Neural progenitor cell (in vitro differentiated cells): ENCODE measurements around the gene GRID1. TPM values are rescaled to one million over a fixed set of nuclear protein-coding genes. Genes with fewer than 3 reads are reported as not detected.

ENCODE experiments used
- DNase-seq: peaks from one replicate; pipeline ENCODE4 v3.0.0-alpha.2; 2016; ENCODE audit warnings: low spot score
- H2AFZ ChIP-seq: fragments of 200-600 bp; sonication (generic); replicated peaks from 2 replicates; pipeline ENCODE4 v1.6.1; 2016; ENCODE audit warnings: antibody characterized with exemption
- H3F3A ChIP-seq: fragments of 200-600 bp; sonication (generic); 2 replicates; pipeline ENCODE4 v1.6.1; 2016; ENCODE audit warnings: antibody characterized with exemption, low read depth
- H3K27ac ChIP-seq: fragments of 200-600 bp; sonication (generic); 2 replicates; pipeline ENCODE4 v1.5.1; 2016; ENCODE audit warnings: mild to moderate bottlenecking
- H3K27me3 ChIP-seq: fragments of 200-600 bp; sonication (generic); 2 replicates; pipeline ENCODE4 v1.6.1; 2016; ENCODE audit warnings: mild to moderate bottlenecking, moderate library complexity
- H3K36me3 ChIP-seq: fragments of 200-600 bp; sonication (generic); 2 replicates; pipeline ENCODE4 v1.5.1; 2016
- H3K4me1 ChIP-seq: fragments of 200-600 bp; sonication (generic); 2 replicates; pipeline ENCODE4 v1.6.1; 2016; ENCODE audit warnings: mixed run types
- H3K4me2 ChIP-seq: fragments of 200-600 bp; sonication (generic); 2 replicates; pipeline ENCODE4 v1.6.1; 2016
- H3K4me3 ChIP-seq: fragments of 200-600 bp; sonication (generic); 2 replicates; pipeline ENCODE4 v1.5.1; 2016
- H3K79me2 ChIP-seq: fragments of 200-600 bp; sonication (generic); 2 replicates; pipeline ENCODE4 v1.6.1; 2016; ENCODE audit warnings: low read depth
- H3K9ac ChIP-seq: fragments of 200-600 bp; sonication (generic); 2 replicates; pipeline ENCODE4 v1.6.1; 2016
- H3K9me3 ChIP-seq: fragments of 200-600 bp; sonication (generic); 2 replicates; pipeline ENCODE4 v1.5.1; 2016; ENCODE audit warnings: low read depth
- H4K20me1 ChIP-seq: fragments of 200-600 bp; sonication (generic); 2 replicates; pipeline ENCODE4 v1.6.1; 2016; ENCODE audit warnings: low read depth
- H3K27ac Mint-ChIP-seq: 3 replicates; pipeline ENCODE4 v1.8.0; 2021; ENCODE audit warnings: mixed read lengths
- H3K27me3 Mint-ChIP-seq: 2 replicates; pipeline ENCODE4 v1.8.0; 2022; ENCODE audit warnings: low read depth, mild to moderate bottlenecking, inconsistent platforms, moderate library complexity, mixed read lengths; ENCODE audit not compliant: insufficient read depth
- H3K36me3 Mint-ChIP-seq: 3 replicates; pipeline ENCODE4 v1.8.0; 2021; ENCODE audit warnings: mixed read lengths
- H3K4me1 Mint-ChIP-seq: 3 replicates; pipeline ENCODE4 v1.8.0; 2021; ENCODE audit warnings: mixed read lengths
- H3K4me3 Mint-ChIP-seq: 3 replicates; pipeline ENCODE4 v1.8.0; 2021; ENCODE audit warnings: mild to moderate bottlenecking, moderate library complexity, mixed read lengths
- H3K9me3 Mint-ChIP-seq: 3 replicates; pipeline ENCODE4 v1.8.0; 2020; ENCODE audit warnings: mixed read lengths
- CTCF ChIP-seq: fragments of 200-600 bp; sonication (generic); IDR thresholded peaks from 2 replicates; pipeline ENCODE4 v1.5.1; 2017; ENCODE audit warnings: antibody characterized with exemption, mild to moderate bottlenecking
- EZH2 ChIP-seq: fragments of 200-600 bp; sonication (generic); IDR thresholded peaks from 2 replicates; pipeline ENCODE4 v1.6.1; 2017; ENCODE audit warnings: antibody characterized with exemption, mild to moderate bottlenecking, moderate library complexity
- EZH2phosphoT487 ChIP-seq: fragments of 200-600 bp; sonication (generic); IDR thresholded peaks from 2 replicates; pipeline ENCODE4 v1.6.1; 2017; ENCODE audit warnings: antibody characterized with exemption
- total RNA-seq: library from RNA; depleted of rRNA; stranded (reverse); fragments of >200 nt; gene quantifications from 2 replicates; pipeline ENCODE4 v1.2.3, GENCODE V29; 2015; ENCODE audit warnings: low replicate concordance

The GRID1 gene
- total RNA-seq, 1 donor from 2014 or later: not detected

- Mint-ChIP-seq H3K9me3 (no peaks in the 10 kb centered on the region), H3K27ac (no peak overlapping the region), H3K4me1 (no peaks in the 10 kb centered on the region), H3K27me3 (no peaks in the 10 kb centered on the region), H3K4me3 (no peak overlapping the region), H3K36me3 (no peaks in the 10 kb centered on the region)
- Histone ChIP-seq H3F3A (no peaks in the 10 kb centered on the region), H3K79me2 (no peaks in the 10 kb centered on the region), H3K4me2 (no peak overlapping the region), H3K9ac (no peak overlapping the region), H3K36me3 (no peaks in the 10 kb centered on the region), H4K20me1 (no peaks in the 10 kb centered on the region), H3K27ac (no peak overlapping the region), H3K4me1 (no peaks in the 10 kb centered on the region), H3K9me3 (no peaks in the 10 kb centered on the region), H3K4me3 (no peak overlapping the region), H2AFZ (no peak overlapping the region), H3K27me3 (no peaks in the 10 kb centered on the region)
- TF ChIP-seq CTCF (no peak), EZH2phosphoT487 (no peak), EZH2 (no peak)
- no peak for DNase-seq
Measured at GRCh38 chr10:85891472-85891871, 475.1 kb downstream of the GRID1 start.

- H3K4me1 Mint-ChIP-seq: no peaks in the 10 kb centered on the region
- Histone ChIP-seq H3K4me1 (no peaks in the 10 kb centered on the region), H3K9me3 (no peaks in the 10 kb centered on the region), H3K9ac (no peak overlapping the region), H3K4me2 (no peak overlapping the region), H3K4me3 (no peak overlapping the region), H3K36me3 (no peaks in the 10 kb centered on the region), H3K27me3 (no peaks in the 10 kb centered on the region), H4K20me1 (no peaks in the 10 kb centered on the region), H3F3A (no peaks in the 10 kb centered on the region), H3K79me2 (no peaks in the 10 kb centered on the region), H3K27ac (no peak overlapping the region), H2AFZ (no peak overlapping the region)
- TF ChIP-seq EZH2 (no peak), EZH2phosphoT487 (no peak), CTCF (no peak)
- no peak overlapping the region for H3K27ac Mint-ChIP-seq
- H3K27me3 Mint-ChIP-seq: no peaks in the 10 kb centered on the region
- H3K4me3 Mint-ChIP-seq: no peak overlapping the region
- no peaks in the 10 kb centered on the region for H3K36me3 Mint-ChIP-seq
- no peaks in the 10 kb centered on the region for H3K9me3 Mint-ChIP-seq
- DNase-seq: no peak
Measured at GRCh38 chr10:85888559-85888958, 478.0 kb downstream of the GRID1 start.

GRCh38 chr10:85888004-85888403 lies 478.6 kb downstream of the GRID1 start:
- no peak overlapping the region for H3K9ac ChIP-seq
- no peaks in the 10 kb centered on the region for H3K9me3 Mint-ChIP-seq
- H3K4me1 Mint-ChIP-seq: no peaks in the 10 kb centered on the region
- H3K4me3 Mint-ChIP-seq: no peak overlapping the region
- no peaks in the 10 kb centered on the region for H3K27me3 Mint-ChIP-seq
- H3K27ac ChIP-seq: no peak overlapping the region
- TF ChIP-seq EZH2phosphoT487 (no peak), CTCF (no peak), EZH2 (no peak)
- H2AFZ ChIP-seq: no peak overlapping the region
- DNase-seq: no peak
- no peak overlapping the region for H3K4me2 ChIP-seq
- H3K27ac Mint-ChIP-seq: no peak overlapping the region
- H3K4me1 ChIP-seq: no peaks in the 10 kb centered on the region
- no peaks in the 10 kb centered on the region for H3K36me3 Mint-ChIP-seq
- H3K79me2 ChIP-seq: no peaks in the 10 kb centered on the region
- H3K36me3 ChIP-seq: no peaks in the 10 kb centered on the region
- no peak overlapping the region for H3K4me3 ChIP-seq
- no peaks in the 10 kb centered on the region for H3K27me3 ChIP-seq
- no peaks in the 10 kb centered on the region for H3K9me3 ChIP-seq
- H4K20me1 ChIP-seq: no peaks in the 10 kb centered on the region
- H3F3A ChIP-seq: no peaks in the 10 kb centered on the region
